ENCODE measurements around the gene MCL1.

DNA sequence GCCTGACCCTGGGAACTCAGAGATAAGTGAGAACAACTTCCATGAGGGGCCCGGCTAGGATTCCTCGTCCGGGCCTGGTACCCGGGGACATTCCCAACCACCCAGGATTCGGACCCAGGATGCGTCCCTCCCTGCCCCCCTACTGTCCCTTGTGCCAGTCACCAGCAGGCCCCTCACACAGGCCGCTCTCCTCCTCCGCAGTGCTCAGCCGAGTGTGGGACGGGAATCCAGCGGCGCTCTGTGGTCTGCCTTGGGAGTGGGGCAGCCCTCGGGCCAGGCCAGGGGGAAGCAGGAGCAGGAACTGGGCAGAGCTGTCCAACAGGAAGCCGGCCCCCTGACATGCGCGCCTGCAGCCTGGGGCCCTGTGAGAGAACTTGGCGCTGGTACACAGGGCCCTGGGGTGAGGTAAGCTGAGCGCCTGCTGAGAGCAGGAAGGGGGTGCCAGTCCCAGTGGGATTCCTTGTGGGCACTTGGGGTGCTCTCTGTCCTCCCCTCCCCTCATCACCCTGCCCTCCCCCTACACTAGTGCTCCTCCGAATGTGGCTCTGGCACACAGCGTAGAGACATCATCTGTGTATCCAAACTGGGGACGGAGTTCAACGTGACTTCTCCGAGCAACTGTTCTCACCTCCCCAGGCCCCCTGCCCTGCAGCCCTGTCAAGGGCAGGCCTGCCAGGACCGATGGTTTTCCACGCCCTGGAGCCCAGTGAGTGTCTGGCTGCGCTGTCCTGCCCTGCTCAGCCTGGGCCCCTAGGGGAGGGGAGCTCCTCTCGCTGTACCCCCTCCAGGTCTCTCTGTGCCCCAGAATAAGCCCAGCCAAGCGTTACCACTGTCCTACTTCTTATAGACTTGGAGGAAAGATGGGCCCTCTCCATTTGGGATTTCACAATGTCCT lies 20.4 kb downstream of the MCL1 start:
- TF ChIP-seq, protein P1, sequence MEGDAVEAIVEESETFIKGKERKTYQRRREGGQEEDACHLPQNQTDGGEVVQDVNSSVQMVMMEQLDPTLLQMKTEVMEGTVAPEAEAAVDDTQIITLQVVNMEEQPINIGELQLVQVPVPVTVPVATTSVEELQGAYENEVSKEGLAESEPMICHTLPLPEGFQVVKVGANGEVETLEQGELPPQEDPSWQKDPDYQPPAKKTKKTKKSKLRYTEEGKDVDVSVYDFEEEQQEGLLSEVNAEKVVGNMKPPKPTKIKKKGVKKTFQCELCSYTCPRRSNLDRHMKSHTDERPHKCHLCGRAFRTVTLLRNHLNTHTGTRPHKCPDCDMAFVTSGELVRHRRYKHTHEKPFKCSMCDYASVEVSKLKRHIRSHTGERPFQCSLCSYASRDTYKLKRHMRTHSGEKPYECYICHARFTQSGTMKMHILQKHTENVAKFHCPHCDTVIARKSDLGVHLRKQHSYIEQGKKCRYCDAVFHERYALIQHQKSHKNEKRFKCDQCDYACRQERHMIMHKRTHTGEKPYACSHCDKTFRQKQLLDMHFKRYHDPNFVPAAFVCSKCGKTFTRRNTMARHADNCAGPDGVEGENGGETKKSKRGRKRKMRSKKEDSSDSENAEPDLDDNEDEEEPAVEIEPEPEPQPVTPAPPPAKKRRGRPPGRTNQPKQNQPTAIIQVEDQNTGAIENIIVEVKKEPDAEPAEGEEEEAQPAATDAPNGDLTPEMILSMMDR (IDR thresholded peaks at IDR 0.05; ENCODE audit: low read depth, low read length, poor library complexity, severe bottlenecking), result no peak
- no peak for TF ChIP-seq EZH2phosphoT487 (IDR thresholded peaks at IDR 0.05; ENCODE audit: borderline replicate concordance, low read length)

Measured in DOHH2 (cell line).